Measurements from ENCODE around the gene TBATA.

TBATA gene

DNA sequence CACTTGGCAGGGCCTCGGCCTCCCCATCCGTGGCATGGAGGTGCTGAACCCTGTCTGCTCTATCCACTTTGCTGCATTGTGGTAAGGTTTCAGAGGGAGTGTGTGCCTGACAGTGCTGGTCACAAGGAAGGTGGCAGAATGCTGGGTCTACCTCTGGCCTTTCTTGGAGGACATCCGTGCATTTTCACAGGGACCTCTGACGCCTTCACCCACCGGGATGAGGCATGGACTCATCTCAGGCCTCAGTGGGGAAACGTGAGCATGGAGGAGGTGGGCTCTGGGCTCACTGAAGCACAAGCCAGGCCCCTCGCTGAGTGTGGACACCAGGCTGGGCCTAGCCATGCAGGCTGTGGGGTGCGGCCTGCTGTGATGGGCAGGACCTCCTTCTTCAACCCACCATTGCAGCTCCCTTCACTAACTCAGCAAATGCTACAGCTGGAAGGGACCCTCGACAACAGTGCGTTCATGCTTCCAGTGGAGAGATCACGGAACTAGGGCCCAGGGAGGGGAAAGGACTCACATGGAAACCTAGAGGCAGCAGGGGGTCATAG, 8.6 kb downstream of the TBATA start:
- H3K4me3 ChIP-seq (ENCODE audit: low read depth, low read length): no peak overlapping the region
- DNase-seq (ENCODE audit: low read depth): no peak
- TF ChIP-seq, protein P1, sequence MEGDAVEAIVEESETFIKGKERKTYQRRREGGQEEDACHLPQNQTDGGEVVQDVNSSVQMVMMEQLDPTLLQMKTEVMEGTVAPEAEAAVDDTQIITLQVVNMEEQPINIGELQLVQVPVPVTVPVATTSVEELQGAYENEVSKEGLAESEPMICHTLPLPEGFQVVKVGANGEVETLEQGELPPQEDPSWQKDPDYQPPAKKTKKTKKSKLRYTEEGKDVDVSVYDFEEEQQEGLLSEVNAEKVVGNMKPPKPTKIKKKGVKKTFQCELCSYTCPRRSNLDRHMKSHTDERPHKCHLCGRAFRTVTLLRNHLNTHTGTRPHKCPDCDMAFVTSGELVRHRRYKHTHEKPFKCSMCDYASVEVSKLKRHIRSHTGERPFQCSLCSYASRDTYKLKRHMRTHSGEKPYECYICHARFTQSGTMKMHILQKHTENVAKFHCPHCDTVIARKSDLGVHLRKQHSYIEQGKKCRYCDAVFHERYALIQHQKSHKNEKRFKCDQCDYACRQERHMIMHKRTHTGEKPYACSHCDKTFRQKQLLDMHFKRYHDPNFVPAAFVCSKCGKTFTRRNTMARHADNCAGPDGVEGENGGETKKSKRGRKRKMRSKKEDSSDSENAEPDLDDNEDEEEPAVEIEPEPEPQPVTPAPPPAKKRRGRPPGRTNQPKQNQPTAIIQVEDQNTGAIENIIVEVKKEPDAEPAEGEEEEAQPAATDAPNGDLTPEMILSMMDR (IDR thresholded peaks at IDR 0.05; ENCODE audit: low read depth, low read length, missing control alignments): no peak

DNA sequence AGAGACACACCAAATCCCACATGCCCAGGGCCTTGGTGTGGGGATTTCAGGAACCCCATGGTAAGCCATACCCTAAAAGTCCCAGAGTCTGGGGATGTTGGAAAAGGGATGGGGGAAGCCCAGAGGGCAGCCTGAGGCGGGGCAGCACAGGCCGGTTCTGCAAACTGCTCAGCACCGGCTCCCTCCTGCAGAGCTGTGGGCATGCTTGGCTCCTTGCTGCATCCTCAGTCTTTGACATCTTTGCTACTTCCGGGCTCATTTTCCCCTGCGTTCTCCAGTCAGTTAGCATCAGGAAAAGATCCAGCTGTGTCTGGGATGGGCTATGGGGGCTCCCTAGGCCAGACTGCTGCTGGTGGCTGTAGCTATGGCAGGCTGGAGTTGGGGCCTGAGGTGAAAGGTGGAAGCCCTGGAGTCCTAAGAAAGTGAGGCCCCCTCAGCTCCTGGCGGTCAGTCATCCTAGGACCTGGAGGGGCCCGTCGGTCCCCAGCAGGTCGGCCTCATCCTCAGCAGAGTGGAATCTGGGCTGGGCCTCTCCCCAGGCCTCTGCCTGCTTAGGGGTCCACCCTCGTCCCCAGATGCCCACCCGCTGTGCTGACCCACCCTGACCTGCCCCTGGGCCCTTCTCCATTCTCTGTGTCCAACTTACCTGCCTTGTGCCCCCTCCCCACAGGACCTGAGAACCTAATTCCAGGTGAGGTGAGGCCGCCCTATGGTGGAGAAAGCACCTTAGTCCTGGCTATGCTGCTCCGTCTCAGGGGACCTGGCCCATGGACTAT, 9.3 kb downstream of the TBATA start:
- DNase-seq (ENCODE audit: low read depth): no peak
- TF ChIP-seq, protein P1 (IDR thresholded peaks at IDR 0.05; ENCODE audit: low read depth, low read length, missing control alignments): no peak
- H3K4me3 ChIP-seq (ENCODE audit: low read depth, low read length): no peak overlapping the region

DNA sequence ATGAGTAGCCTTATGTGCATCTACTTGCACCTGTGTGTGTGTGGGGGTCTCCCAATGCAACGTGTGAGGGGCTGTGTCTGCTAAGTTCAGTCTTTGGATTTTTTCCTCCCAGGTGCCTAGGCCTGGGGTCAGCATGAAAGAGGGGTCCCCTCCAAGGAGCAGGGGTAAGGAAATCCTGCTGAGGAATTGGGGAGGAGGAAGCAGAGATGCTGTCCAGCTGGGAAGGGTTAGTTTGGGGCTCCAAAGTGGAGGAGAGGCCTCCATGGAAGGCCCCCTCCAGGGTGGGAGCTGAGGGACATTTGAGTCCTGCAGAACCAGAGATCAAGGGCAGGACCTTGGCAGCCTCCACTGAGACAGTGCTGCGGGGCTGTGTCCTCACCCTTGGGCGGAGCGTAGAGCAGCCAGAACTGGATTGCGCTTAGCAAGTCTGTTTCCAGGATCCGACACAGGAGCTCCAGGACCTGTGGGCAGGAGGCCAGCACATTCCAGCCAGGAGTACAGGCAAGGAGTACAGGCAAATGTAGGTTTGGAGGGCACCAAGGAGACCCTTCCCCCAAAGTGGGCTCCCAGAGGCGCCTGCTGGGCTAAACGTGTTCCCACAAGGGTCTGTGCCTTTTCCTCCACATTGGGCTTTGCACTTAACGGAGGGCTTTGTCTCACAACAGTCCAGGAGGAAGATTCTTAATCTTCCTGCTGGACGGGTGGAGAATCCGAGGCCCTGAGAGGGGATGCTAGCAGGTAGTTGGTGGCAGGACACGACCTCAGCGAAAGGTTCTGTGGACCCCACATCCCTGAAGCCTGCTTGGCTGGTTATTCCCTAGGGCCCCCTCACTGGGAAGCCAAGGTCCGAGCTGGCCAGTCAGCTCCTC, 10.1 kb downstream of the TBATA start:
- H3K4me3 ChIP-seq (ENCODE audit: low read depth, low read length): no peak overlapping the region
- TF ChIP-seq, protein P1 (IDR thresholded peaks at IDR 0.05; ENCODE audit: low read depth, low read length, missing control alignments): no peak
- no peak for DNase-seq (ENCODE audit: low read depth)

DNA sequence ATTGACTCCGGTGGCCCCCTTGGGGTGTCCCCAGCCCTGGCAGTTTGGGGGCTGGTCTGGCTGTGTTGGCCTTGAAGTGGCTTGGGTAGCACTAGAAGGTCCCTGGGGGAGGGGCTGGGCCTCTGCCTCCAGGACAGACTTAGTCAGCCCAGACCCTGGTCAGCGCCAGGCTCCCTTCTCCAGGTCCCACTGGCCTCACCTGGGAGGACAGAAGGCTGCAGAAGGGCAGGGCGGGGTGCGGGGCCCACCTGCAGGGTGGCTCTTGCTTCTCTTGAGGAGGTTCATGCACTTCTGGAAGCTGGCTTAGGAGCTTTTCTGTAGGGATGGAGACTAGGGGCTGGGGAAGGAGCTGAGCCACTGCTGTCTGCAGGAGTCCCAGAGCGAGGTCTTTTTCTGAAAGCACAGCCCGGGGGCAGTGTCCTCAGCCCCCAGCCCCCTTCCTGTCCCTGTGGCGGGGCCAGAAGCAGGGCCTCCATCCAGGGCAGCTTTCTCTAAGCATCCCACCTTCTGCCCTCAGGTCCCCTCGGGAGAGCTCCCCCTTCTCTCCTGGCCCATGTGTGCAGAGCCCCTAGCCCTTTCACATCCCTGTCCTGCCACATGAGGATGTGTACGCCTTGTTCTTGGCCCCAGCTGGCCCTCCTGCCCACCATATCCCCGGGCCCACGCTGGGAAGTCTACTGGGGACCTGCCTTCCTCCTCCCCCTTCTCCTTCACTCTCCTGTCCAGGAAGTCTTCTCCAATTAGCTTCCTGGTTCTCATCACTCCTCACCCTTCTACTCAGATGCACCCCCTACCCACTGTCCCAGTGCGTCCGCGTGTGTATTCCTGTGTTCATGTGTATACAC, 11.0 kb downstream of the TBATA start:
- no peak overlapping the region for H3K4me3 ChIP-seq (ENCODE audit: low read depth, low read length)
- DNase-seq (ENCODE audit: low read depth): no peak
- TF ChIP-seq, protein P1 (IDR thresholded peaks at IDR 0.05; ENCODE audit: low read depth, low read length, missing control alignments): no peak

DNA sequence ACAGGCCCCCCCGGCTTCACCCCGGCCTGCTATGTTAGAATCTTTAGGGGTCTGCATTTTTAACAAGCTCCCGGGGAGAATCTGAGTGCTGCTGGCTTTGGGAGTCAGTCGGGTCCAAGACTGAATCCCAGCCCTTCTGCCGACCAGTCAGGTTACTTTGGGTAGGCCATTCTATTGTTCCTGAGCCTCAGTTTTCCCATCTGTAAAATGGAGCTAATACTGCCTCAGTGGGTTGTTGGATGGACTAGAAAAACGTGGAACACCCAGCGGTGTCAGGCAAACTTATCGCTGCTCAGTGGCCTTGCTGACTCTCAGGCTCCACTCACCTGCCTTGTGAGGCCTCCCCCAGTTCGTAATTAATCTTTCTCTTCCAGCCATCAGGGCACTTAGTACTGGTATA, 11.7 kb downstream of the TBATA start:
- no peak for DNase-seq (ENCODE audit: low read depth)
- no peak overlapping the region for H3K4me3 ChIP-seq (ENCODE audit: low read depth, low read length)
- TF ChIP-seq, protein P1 (IDR thresholded peaks at IDR 0.05; ENCODE audit: low read depth, low read length, missing control alignments): no peak

DNA sequence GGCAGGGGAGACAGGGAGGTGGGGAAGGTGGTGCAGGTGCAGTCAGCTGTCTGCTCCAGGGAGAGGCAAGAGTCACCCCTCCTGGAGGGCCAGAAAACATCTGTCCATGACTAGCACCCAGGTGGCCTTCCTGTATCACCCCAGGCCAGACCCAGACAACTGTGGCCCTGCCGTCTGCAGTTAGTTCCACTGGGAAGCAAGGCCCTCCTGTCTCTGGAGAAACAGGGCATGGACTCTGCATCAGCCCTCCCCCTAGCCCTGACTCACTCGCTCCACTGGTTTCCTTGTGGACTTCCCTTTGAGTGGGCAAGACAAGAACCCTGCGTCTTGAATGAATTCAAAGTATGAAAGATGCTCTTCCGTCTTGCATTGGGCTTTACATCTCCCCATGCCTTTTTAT, 12.6 kb downstream of the TBATA start:
- no peak for DNase-seq (ENCODE audit: low read depth)
- H3K4me3 ChIP-seq (ENCODE audit: low read depth, low read length): no peak overlapping the region
- TF ChIP-seq, protein P1 (IDR thresholded peaks at IDR 0.05; ENCODE audit: low read depth, low read length, missing control alignments): no peak
